ENCODE data around the gene IL22RA2.

- TF ChIP-seq CTCF (IDR thresholded peaks at IDR 0.05) (no peak), POLR2A (IDR thresholded peaks at IDR 0.05) (no peak), POLR2AphosphoS5 (IDR thresholded peaks at IDR 0.05) (no peak)
Measured at GRCh38 chr6:137148306-137149034, 25.0 kb downstream of the IL22RA2 start.
